ENCODE measurements around the gene PNPLA7. TPM values are rescaled to one million over a fixed set of nuclear protein-coding genes. Genes with fewer than 3 reads are reported as not detected.

Gene PNPLA7
- polyA plus RNA-seq, 1 of the 3 experiments (the other 2 are of a cell fraction): 0.99 TPM

- H3K27me3 ChIP-seq (ENCODE audit: insufficient read depth): no peaks in the 10 kb centered on the region
- no peak overlapping the region for H3K27ac ChIP-seq (ENCODE audit: low read depth in 2 of 2, low read length in 1 of 2)
- POLR2A ChIA-PET: no interaction called here
- no peak overlapping the region for H2AFZ ChIP-seq (ENCODE audit: low read depth)
- H3F3A ChIP-seq (replicated peaks; ENCODE audit: insufficient read depth): no peaks in the 10 kb centered on the region
- DNase-seq: no peak
- H3K9me3 ChIP-seq: no peaks in the 10 kb centered on the region
- H3K9ac ChIP-seq: no peak overlapping the region
- H3K4me3 ChIP-seq (ENCODE audit: low read depth in 2 of 2, low read length in 1 of 2): no peak overlapping the region
- CTCF ChIA-PET: no interaction called here
- no peaks in the 10 kb centered on the region for H3K79me2 ChIP-seq (ENCODE audit: insufficient read depth)
- WGBS (ENCODE audit: low lambda C conversion rate): 83% methylated on average over 10 of the region's 23 CpGs
- TF ChIP-seq RCOR1 (IDR thresholded peaks at IDR 0.05; ENCODE audit: low read length) (no peak), MAX (IDR thresholded peaks at IDR 0.05; ENCODE audit: low read depth) (no peak), ELF1 (IDR thresholded peaks at IDR 0.05) (no peak), CHD2 (IDR thresholded peaks at IDR 0.05; ENCODE audit: low read length, partially characterized antibody) (no peak), CTCF (IDR thresholded peaks at IDR 0.05) (no peak), RFX5 (IDR thresholded peaks at IDR 0.05; ENCODE audit: low read length) (no peak), GABPA (IDR thresholded peaks at IDR 0.05; ENCODE audit: low read depth) (no peak), NRF1 (IDR thresholded peaks at IDR 0.05; ENCODE audit: low read depth, low read length) (no peak), NFIC (IDR thresholded peaks at IDR 0.05; ENCODE audit: borderline replicate concordance) (no peak), SMC3 (IDR thresholded peaks at IDR 0.05; ENCODE audit: low read depth, low read length) (no peak), EP300 (IDR thresholded peaks at IDR 0.05; ENCODE audit: borderline replicate concordance in 1 of 2, low read depth in 1 of 2, low read length in 1 of 2) (no peak), IRF3 (IDR thresholded peaks at IDR 0.05; ENCODE audit: low read depth, low read length) (no peak), REST (IDR thresholded peaks at IDR 0.05; ENCODE audit: low read depth, low read length) (no peak), MEF2A (IDR thresholded peaks at IDR 0.05; ENCODE audit: borderline replicate concordance, low read depth) (no peak), TCF12 (IDR thresholded peaks at IDR 0.05) (no peak), MXI1 (IDR thresholded peaks at IDR 0.05; ENCODE audit: low read depth, low read length) (no peak)
- TF ChIP-seq, protein P1, sequence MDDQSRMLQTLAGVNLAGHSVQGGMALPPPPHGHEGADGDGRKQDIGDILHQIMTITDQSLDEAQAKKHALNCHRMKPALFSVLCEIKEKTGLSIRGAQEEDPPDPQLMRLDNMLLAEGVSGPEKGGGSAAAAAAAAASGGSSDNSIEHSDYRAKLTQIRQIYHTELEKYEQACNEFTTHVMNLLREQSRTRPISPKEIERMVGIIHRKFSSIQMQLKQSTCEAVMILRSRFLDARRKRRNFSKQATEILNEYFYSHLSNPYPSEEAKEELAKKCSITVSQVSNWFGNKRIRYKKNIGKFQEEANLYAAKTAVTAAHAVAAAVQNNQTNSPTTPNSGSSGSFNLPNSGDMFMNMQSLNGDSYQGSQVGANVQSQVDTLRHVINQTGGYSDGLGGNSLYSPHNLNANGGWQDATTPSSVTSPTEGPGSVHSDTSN (IDR thresholded peaks at IDR 0.05): no peak
- TF ChIP-seq, protein P2, sequence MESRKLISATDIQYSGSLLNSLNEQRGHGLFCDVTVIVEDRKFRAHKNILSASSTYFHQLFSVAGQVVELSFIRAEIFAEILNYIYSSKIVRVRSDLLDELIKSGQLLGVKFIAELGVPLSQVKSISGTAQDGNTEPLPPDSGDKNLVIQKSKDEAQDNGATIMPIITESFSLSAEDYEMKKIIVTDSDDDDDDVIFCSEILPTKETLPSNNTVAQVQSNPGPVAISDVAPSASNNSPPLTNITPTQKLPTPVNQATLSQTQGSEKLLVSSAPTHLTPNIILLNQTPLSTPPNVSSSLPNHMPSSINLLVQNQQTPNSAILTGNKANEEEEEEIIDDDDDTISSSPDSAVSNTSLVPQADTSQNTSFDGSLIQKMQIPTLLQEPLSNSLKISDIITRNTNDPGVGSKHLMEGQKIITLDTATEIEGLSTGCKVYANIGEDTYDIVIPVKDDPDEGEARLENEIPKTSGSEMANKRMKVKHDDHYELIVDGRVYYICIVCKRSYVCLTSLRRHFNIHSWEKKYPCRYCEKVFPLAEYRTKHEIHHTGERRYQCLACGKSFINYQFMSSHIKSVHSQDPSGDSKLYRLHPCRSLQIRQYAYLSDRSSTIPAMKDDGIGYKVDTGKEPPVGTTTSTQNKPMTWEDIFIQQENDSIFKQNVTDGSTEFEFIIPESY (IDR thresholded peaks at IDR 0.05; ENCODE audit: borderline replicate concordance, low read depth): no peak
- TF ChIP-seq, protein P3, sequence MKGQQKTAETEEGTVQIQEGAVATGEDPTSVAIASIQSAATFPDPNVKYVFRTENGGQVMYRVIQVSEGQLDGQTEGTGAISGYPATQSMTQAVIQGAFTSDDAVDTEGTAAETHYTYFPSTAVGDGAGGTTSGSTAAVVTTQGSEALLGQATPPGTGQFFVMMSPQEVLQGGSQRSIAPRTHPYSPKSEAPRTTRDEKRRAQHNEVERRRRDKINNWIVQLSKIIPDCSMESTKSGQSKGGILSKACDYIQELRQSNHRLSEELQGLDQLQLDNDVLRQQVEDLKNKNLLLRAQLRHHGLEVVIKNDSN (IDR thresholded peaks at IDR 0.05; ENCODE audit: borderline replicate concordance, low read depth): no peak
- no peaks in the 10 kb centered on the region for H3K9me2 ChIP-seq
- H3K36me3 ChIP-seq (replicated peaks in 1 of 2; ENCODE audit: control insufficient read depth in 1 of 2, insufficient read depth in 2 of 2, low read length in 1 of 2): no peaks in the 10 kb centered on the region
- H3K4me2 ChIP-seq: no peak overlapping the region
- H3K4me1 ChIP-seq (ENCODE audit: control insufficient read depth in 1 of 2, insufficient read depth in 2 of 2, low read depth in 1 of 2, low read length in 1 of 2): no peaks in the 10 kb centered on the region; a peak in 1 of 4 replicates
- H4K20me1 ChIP-seq (ENCODE audit: insufficient read depth): no peaks in the 10 kb centered on the region
Measured at GRCh38 chr9:137465000-137465719, 85.0 kb downstream of the PNPLA7 start.

Measured in SK-N-SH (cell line).